Measurements from ENCODE around the gene ME3.
"Not testable (repeated sequence)": the region's sequence is repeated elsewhere in the genome, so short reads cannot be mapped to it uniquely, and the experiment has no call there.

DNA sequence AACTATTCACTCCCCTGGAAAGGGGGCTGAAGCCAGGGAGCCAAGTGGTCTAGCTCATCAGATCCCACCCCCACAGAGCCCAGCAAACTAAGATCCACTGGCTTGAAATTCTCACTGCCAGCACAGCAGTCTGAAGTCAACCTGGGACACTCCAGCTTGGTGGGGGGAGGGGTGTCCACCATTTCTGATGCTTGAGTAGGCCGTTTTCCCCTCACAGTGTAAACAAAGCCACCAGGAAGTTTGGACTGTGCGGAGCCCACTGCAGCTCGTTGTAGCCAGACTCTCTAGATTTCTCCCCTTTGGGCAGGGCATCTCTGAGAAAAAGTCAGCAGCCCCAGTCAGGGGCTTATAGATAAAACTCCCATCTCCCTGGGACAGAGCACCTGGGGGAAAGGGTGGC is 27.2 kb downstream of the ME3 start:
- not testable (repeated sequence) for TF ChIP-seq CTCF, POLR2A (IDR thresholded peaks at IDR 0.05)
